ENCODE results near the gene SPATA1.
A peak's percentile ranks its signal among the peaks of the same experiment; 100 is the strongest.
"Not testable (repeated sequence)": the region's sequence is repeated elsewhere in the genome, so short reads cannot be mapped to it uniquely, and the experiment has no call there.

SPATA1 gene, protein sequence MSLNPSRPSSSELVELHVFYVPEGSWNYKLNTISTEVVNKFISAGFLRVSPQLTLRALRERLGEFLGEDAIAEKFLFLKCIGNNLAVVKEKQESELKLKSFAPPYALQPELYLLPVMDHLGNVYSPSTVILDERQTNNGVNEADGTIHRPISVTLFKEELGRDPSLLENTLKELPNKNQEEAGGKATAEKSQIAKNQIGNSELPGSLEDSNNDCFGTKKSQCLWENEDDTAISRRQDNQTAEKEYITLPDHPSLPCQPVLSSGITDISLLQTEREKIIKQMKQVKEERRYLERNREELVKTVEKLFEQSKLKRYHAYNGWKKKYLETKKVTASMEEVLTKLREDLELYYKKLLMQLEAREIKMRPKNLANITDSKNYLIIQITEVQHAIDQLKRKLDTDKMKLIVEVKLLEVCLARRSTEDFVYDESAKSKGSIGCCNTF

DNA sequence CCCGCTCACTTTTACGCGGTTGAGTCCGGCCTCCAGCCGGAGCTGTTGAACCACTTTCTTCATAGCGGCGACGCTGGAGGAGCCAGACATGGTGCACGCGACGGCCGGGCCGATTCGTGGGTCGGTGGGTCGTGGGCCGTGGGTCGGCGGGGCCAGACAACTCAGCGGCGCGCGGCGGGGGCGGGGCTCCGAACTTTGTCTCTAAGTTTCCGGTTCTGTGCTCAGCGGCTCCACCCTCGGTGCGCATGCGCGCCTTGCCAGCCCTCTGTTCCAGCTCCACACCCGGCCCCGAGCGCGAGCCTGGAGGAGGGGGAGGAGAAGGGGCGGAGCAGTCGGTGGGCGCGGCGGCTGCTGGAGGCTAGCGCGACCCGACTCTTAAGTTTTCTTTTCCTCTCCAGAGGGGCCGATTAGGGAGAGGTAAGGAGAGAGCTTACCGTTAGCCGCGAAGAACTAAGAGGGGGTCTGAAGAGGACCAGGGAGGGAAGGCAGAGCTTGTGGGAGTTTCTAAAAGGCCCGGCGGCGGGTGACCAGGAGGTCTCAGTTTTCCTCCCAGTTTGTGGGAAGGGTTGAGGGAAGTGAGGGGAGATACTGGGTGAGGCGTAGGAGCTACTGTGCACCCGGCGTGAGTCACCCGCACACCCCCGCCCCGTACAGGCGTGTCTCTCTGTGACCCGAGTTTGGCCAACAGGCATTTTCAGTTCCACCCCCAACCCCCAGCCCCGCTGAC lies at the start of gene SPATA1, which contains the start of gene GNG5:
TSS of gene SPATA1 (plus strand) at position 385 of the 727 bp plus-strand sequence. CDS start 9,974 bp downstream, outside the sequence.
TSS of gene GNG5 (minus strand) at position 580 of the 727 bp plus-strand sequence. CDS start at position 90, 490 bp downstream.
- DNase-seq, result peak; percentile 97

DNA sequence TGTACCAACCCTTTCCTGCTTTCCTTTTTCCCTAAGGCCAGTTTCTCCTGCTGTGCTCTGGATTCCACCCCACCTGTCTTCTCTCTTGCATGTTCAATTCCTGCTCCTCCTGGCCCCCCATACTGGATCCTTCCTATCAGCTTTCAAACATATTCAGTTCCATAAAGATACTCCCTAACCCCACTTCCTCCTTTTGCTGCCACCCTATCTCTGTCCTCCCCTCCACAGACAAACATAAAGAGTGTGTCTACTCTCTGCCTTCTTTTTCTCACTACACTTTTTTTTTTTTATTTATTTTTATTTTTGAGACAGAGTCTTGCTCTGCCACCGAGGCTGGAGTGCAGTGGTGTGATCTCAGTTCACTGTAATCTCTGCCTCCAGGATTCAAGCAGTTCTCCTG lies 44.1 kb upstream of the SPATA1 start:
- no peak for DNase-seq

DNA sequence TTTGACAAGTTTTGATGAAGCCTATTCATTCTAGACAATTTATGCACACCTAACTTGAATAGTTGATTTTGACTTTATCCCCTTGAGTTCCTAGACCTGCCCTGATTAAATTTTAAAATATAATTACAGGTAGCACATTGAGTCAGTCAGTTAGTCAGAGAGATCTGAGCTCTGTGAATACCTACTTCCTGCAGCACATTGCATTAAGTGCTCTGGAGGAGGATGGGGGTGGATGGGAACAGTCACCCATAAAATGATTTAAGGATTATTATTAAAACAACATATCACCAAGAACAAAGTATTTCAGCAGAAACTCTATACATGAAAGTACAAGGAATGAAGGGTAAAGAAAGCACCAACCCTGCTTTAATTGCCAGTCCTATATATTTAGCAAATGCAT lies 38.9 kb upstream of the SPATA1 start:
- DNase-seq, result no peak

DNA sequence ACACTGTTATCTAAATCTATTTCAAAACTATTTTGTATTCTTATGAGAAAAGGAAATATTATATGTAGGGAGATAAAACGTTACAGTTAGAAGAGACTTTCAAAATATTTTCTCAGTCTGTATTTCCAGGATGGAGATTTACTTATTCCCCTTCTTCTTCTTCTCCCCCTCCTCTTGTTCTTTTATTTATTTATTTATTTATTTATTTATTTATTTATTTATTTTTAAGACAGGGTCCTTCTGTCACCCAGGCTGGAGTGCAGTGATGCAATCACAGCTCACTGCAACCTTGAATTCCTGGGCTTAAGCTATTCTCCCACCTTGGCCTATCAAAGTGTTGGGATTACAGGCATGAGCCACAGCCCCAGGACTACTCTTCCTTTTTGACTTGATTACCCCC lies 30.0 kb upstream of the SPATA1 start:
- DNase-seq, result no peak

DNA sequence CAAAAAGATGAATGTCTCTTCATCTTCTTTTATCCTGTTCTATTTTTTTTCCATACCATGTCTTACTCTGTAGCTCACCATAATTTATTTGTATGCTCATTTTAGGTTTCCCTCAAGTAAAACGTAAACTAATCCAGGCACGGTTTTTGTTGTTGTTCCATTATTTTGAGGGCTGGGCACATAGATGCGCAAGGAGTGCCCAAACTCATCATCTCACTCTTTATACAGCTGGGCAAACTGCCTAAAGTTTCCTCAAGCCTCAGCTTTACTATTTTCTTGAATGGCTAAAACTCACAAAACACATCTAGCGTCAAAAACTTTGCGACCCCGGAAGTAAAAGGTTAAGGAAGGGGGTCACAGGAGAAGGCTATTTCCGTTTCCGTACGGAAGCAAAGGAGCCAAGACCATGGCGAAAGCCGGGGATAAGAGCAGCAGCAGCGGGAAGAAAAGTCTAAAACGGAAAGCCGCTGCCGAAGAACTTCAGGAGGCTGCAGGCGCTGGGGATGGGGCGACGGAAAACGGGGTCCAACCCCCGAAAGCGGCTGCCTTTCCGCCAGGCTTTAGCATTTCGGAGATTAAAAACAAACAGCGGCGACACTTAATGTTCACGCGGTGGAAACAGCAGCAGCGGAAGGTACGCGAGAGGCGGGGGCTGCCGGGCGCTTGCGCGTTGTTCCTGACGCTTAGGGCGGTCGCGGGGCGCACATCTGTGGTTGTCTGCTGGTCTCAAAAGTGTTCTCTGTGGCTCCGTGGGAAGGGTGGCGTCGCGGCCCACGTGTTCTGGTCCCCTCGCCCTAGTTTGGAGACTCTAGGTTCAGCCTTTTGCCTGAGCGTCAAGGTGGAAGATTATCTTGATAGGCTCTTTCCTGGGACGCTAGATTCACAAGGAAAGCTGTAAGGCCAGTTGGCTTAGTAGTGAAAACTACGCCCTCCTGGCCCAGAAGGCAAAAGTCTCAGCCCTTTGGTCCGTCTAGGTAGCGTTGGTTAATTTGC lies 27.0 kb upstream of the SPATA1 start, which contains the start of gene RPF1:
TSS of gene RPF1 (plus strand) at position 391 of the 993 bp plus-strand sequence. CDS start at position 407, 16 bp downstream.
- DNase-seq, result peak; percentile 65 to 74

DNA sequence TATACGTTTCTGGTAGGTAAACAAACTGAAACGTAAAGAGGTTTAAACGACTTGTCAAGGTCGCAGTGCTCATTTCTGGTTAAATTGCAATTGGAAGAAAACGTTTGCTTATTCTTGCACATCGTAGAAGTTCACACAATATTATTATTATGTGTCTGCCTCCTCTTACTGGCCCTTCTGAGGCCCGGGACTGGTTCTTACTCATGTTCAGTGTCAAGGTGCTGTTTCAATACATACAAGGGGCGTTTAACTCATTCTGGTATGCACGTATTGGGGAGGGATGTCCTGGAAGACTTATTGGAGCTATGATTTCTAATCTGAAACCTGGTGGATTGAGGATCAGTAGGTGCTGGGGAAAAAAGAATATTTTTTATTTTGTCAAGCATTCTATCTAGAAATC lies 26.2 kb upstream of the SPATA1 start:
- no peak for DNase-seq

DNA sequence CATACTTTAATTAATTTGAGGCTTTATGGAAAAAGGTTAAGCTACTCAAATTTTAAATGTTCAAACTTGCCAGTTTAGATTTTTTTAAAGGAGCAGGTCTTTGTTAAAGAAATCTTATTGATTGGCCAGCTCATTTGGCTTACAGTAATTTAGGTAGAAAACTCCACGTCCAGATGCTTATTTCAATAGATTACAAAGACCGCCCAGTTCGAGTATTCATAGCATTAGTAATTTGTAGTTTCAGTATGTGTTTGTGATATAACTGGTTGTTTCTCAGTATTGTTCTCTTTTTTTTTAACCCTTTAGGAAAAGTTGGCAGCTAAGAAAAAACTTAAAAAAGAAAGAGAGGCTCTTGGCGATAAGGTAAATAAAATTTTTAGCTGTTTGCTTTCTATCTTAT lies 25.5 kb upstream of the SPATA1 start:
- no peak for DNase-seq

DNA sequence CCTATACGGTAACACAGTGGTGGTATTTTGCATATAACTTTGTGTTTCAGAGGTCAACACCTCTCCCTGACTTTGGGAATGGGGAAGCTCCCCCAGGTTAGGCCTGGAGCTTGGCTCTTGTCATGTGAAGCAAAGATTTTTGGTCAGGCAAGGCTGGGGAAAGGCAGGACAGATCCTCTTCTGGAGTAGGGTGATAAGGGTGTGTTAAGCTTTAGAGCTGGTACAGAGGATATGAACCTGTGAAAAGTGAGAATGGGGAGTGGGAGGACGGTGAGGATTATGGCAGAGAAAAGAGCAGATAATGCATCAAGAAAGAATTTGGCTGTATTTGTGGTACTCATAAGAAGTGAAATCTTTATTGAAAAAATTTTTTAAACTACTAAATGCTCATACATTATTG lies 24.9 kb upstream of the SPATA1 start:
- DNase-seq, result no peak

DNA sequence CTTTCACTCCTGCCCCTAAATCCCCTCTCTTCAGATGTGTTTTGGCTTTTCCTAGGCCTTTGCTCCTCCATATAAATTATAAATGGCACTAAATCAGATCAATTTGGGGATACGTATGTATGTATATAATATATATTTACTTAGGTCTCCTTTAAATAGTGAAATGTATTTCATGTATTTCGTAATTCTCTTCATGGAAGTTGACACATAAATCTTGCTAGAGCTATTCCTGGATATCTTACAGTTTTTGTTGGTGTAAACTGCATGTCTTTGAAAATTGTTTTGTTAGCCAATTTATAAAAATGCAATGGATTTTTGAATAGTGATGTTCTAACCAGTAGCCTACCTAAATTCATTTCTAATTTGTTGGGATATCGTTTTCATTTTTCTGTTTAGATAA lies 18.1 kb upstream of the SPATA1 start:
- DNase-seq, result no peak

DNA sequence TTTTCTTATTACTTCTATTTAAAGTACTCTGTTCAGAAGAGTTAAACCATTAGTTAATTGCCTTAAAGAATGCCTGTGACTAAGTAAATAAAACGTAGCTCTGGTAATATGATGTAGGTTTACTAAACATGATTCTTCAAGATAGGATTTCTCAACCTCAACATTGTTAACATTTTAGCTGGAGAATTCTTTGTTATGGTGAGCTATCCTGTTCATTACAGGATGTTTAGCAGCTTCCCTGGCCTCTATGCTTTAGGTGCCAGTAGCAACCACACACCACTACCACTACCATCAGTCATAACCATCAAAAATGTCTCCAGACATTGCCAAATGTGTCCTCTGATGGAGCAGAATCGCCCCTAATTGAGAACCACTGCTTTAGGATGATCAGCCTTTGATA lies 16.4 kb upstream of the SPATA1 start:
- no peak for DNase-seq

DNA sequence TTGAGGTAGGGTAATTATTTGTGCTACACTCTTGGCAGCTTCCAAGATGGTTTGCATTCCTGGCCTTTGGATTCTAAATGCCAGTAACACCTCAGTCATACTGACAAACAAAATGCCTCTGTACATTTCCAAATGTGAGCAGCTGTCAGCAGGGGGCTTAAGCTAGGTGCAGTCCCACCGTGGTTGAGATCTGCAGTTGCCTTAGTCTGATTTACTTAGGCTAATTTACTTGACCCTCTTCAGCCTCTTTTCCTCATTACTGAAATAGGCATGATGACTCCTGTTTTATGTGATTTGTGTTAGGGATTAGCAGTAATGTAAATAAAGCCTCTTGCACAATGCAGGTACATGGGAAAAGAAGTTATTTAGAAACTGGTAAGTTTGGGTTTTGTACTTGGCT lies 13.5 kb upstream of the SPATA1 start:
- DNase-seq, result no peak

DNA sequence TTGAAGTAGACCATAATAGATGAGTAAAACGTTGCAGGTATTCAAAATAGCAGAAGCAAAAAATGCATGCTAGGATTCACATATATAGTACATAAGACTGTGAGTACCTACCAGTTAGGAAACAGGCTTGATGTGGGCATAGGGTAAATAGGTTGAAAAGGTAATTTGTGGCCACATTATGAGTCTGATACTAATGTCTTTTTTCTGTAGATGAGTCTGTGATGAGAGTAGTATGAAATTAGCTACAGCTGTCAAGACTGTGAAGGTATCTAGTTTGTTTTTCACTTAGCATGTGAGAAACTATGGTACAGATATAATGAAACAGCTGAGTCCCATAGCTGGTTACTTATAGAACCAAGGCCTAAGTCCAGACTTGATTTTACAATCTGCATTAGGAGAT lies 12.4 kb upstream of the SPATA1 start:
- no peak for DNase-seq

DNA sequence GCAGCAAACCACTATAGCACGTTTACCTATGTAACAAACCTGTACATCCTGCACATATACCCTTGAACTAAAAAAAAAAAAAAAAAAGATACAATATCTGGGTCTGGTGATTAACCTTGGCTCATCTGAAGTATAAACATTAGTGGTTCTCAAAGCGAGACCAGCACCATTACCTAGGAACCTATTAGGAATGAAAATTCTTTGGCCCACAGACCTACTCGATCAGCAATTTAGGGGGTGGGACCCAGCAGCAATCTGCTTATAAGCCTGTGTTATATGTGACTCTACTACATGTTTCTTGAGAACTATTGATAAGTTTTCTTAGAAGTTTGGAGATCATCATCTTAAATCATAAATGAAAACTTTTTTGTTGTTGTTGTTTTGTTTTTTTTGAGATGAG lies 9.7 kb upstream of the SPATA1 start:
- DNase-seq, result no peak

DNA sequence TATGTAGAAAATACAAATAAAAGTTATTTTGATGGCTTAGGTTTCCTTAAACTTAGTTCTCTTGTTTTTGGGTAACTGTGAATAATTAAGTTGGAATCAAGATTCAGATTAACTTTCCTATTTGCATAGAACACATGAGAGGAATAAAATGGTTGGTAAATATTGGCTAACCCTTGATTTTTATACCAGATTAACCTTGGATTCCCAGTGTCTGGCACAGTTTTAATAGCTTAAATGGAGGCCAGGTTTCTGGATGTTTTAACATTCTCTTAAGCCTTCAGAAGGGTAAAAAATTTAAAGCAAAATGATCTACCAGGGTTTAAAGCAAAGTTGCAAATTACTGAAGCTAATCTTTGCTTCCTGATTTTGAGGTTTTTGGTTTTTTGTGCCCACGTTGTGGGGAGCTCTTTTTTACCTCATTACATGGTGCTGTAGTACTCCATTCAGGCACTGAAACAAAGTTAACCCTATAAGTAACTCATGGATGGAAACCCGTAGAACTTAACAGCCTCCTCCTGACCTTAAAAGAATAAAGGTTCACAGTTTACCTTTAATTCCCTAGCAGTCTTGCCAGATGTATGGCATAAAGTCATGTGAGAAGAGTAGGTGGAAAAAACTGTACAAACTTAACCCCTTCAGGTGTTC lies 8.4 kb upstream of the SPATA1 start:
- no peak for DNase-seq

DNA sequence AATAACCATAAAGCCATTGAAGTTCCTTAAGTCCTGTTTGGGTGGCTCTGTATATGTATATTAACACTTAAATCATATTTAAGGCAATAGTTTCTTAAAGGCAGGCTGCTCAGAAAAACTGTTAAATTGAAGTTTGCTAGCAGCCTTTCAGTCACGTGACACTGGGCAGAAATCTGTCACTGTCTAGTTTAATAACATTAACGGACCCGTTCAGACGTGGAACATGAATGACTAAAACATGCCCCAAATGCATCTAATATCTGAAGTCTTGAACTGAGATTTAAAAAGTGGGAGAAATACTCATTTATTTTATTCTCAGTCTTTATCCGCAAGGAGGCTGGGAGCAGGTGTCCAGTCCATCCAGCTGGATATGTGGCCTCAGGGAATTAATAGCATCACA lies 3.3 kb upstream of the SPATA1 start:
- no peak for DNase-seq

DNA sequence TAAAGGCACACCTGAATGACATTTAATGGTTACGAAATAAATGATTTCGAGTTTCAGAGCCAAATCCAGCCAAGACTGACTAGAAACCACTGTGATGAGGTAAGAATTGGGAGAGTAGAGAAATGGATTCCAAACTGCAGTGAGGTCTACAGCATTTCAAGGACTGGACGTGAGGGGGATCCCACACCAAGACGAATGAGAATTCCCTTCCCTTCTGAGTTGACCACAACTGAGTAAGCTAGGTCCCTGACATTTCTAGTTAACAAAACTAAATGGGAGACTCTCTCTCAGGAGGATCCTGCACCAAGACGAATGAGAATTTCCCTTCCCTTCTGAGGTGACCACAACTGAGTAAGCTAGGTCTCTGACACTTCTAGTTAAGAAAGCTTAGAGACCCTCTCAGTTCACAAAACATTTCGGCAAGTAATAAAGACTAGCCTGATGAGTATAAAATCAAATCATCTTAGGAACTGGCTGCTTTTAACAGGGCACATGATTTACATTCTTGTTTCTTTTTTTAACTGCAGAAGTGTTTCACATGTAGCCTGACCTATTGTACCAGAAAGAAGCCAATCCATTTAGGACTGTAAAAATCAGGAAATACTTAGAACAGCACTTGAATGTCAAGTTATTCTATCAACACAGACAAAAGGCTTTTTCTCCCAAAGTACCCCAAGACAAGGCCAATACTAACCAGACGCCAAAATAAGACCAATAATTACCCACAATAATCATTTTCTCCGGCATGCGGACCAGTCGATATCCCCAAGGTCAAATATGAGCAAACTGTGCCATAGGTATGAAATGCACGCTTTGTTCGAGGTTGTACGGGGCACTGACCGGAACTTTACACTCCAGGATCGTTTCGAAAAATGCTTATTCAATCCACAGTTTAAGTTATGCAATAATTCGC lies 1.4 kb upstream of the SPATA1 start:
- no peak for DNase-seq

DNA sequence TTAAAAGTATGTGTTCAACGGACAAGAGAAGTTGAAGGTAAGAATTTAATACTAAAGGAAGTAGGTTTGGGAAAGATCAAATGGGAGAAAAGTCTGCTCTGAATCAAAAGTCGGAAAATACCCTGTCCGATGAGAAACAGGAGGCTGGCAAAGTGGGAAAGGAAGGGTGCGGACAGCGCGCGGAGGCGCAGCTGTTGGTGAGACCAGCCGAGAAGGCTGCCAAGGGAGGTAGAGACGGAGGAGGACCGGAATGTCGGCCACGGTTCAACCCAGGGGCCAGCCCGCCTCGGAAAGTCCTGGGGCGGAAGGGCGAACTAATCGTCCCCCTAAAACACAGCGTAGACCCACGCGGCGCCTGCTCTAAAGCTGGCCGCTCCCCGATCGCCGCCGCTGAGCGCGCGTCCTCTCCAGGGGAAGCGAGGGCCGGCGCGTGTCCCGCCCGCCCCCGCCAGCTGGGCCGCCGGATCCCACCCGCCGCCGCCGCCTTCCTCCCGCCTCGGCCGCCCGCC lies 639 bp upstream of the SPATA1 start:
- DNase-seq, result no peak

DNA sequence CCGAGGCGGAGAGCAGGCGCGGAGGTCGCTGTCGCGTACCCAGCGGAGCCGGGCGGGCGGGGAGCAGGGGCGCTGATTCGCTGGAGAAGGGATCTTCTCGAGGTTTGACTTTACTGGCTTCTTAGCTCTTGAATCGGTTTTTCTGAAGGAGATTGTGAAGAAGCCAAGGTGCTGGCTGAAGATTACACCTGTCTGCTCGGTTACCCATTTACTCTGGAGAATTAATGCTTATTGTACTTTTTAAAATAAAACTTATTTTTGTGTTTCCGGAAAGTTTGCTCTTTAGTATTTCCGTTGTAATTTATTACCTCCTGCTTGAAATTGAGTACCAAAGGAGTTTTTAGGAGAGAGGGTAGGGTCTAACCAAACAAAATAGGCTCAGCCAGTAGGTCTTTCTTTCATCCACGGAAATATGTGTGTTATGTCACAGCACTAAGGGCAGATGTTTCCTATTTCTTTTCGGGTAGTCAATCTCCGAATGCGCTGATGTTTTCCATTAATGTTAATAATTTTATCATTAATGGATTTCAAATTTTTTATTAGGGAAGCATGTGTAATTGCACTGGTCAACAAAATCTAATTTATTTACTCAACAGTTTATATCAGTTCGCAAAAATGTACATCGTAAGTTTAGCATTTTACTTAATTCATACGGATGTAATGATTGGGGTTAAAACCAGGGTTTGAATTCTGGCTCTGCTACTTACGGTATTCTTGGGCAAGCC lies 705 bp downstream of the SPATA1 start:
- DNase-seq, result no peak

DNA sequence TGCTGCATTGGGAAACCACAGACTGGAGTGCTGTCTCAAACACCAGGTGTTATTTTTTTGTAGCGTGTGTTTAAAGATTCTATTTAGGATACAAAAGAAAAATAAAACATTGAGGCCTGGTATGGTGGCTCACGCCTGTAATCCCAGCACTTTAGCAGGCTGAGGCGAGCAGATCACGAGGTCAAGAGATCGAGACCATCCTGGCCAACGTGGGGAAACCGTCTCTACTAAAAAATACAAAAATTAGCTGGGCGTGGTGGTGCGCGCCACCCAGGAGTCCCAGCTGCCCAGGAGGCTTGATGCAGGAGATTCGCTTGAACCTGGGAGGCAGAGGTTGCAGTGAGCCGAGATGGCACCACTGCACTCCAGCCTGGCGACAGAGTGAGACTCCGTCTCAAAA lies 1.7 kb downstream of the SPATA1 start:
- not testable (repeated sequence) for DNase-seq

DNA sequence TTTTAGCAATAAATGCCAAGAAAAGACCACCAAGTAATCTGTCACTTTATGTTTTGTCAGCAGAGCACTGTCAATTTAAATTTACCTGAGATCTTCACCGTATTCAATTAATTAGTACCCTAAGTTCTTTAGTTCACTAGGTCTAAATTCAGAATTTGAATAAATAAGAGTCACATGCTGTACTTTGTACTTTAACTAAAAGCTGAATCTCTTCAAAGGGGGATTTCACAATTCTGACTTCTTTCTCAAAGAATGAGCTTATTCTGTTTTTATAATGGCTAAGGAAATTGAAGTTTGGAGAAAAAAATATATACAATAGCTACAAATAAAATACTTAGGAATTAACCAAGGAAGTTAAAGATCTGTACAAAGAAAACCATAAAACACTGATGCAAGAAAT lies 2.3 kb downstream of the SPATA1 start:
- DNase-seq, result no peak

Measured in activated CD4-positive, alpha-beta T cell treated with anti-CD3 and anti-CD28 coated beads, Interleukin-2, amount 50 U/mL, for 4 hours (primary cell).